SK-N-SH (cell line): ENCODE data around the gene STK16. TPM values are rescaled to one million over a fixed set of nuclear protein-coding genes. Genes with fewer than 3 reads are reported as not detected.

Experiments
- CTCF ChIA-PET: fragments of 300-600, 350-600 bp; formaldehyde crosslinking; extraction: SDS; loops from one replicate; lab custom pipeline; 2021; lab: Yijun Ruan, JAX
- POLR2A ChIA-PET: fragments of 350-600 bp; sonication (Branson Sonifier 250); formaldehyde crosslinking; extraction: SDS; loops from one replicate; lab custom pipeline; 2020; ENCODE audit warnings: antibody characterized with exemption, inconsistent platforms; lab: Yijun Ruan, JAX
- DNase-seq: peaks from one replicate; pipeline ENCODE4 v3.0.0; 2012
- H2AFZ ChIP-seq: fragments of 200-600 bp; sonication (generic); 2 replicates; pipeline ENCODE4 v1.8.1; 2016; ENCODE audit warnings: antibody characterized with exemption, mild to moderate bottlenecking, low read depth
- H3F3A ChIP-seq: fragments of 200-600 bp; sonication (generic); replicated peaks from 2 replicates; pipeline ENCODE3; 2016; ENCODE audit warnings: antibody characterized with exemption, mild to moderate bottlenecking; ENCODE audit not compliant: insufficient read depth
- H3K27ac ChIP-seq, 2 experiments: fragments of 200-500 bp in 1 of 2; fragments of 200-600 bp in 1 of 2; sonication (Bioruptor generic) in 1 of 2; sonication (generic), shearing (Covaris generic) in 1 of 2; 2 replicates each; pipeline versions ENCODE4 v1.5.1 to v1.6.1; 2014 to 2016; ENCODE audit warnings: low read depth in 2 of 2, inconsistent platforms in 1 of 2, low read length in 1 of 2, mild to moderate bottlenecking in 1 of 2, mixed read lengths in 1 of 2
- H3K27me3 ChIP-seq: fragments of 200-600 bp; sonication (generic), shearing (Covaris generic); 2 replicates; pipeline ENCODE4 v1.6.1; 2016; ENCODE audit warnings: mixed run types; ENCODE audit not compliant: insufficient read depth
- H3K36me3 ChIP-seq, 2 experiments: fragments of 200-500 bp in 1 of 2; fragments of 200-600 bp in 1 of 2; sonication (Bioruptor generic) in 1 of 2; sonication (generic) in 1 of 2; replicated peaks in 1 of 2; 2 replicates each; pipeline versions ENCODE3 to v1.5.1; 2014 to 2016; ENCODE audit warnings: low read length in 1 of 2, mild to moderate bottlenecking in 1 of 2; ENCODE audit not compliant: insufficient read depth in 2 of 2, control insufficient read depth in 1 of 2
- H3K4me1 ChIP-seq, 2 experiments: fragments of 200-500 bp in 1 of 2; fragments of 200-600 bp in 1 of 2; sonication (Bioruptor generic) in 1 of 2; sonication (generic), shearing (Covaris generic) in 1 of 2; 2 replicates each; pipeline versions ENCODE4 v1.5.1 to v1.6.1; 2014 to 2016; ENCODE audit warnings: low read depth in 1 of 2, low read length in 1 of 2, mixed run types in 1 of 2; ENCODE audit not compliant: insufficient read depth in 2 of 2, control insufficient read depth in 1 of 2
- H3K4me2 ChIP-seq: fragments of 200-600 bp; sonication (generic), shearing (Covaris generic); 2 replicates; pipeline ENCODE4 v1.6.1; 2017; ENCODE audit warnings: mixed run types
- H3K4me3 ChIP-seq, 2 experiments: fragments of 200-500 bp in 1 of 2; fragments of 200-600 bp in 1 of 2; sonication (Bioruptor generic) in 1 of 2; sonication (generic), shearing (Covaris generic) in 1 of 2; 2 replicates each; pipeline versions ENCODE4 v1.5.1 to v1.8.1; 2014 to 2016; ENCODE audit warnings: low read depth in 2 of 2, inconsistent platforms in 1 of 2, low read length in 1 of 2, mild to moderate bottlenecking in 1 of 2, mixed read lengths in 1 of 2, moderate library complexity in 1 of 2
- H3K79me2 ChIP-seq: fragments of 200-600 bp; sonication (generic); 2 replicates; pipeline ENCODE4 v1.8.1; 2017; ENCODE audit warnings: mild to moderate bottlenecking; ENCODE audit not compliant: insufficient read depth
- H3K9ac ChIP-seq: fragments of 200-600 bp; sonication (generic); 2 replicates; pipeline ENCODE4 v1.6.1; 2017; ENCODE audit warnings: mixed run types
- H3K9me2 ChIP-seq: fragments of 200-600 bp; sonication (generic); 2 replicates; pipeline ENCODE4 v1.6.1; 2017; ENCODE audit warnings: mixed run types
- H3K9me3 ChIP-seq: fragments of 200-600 bp; sonication (generic); 2 replicates; pipeline ENCODE4 v1.6.1; 2017; ENCODE audit warnings: mixed run types, mild to moderate bottlenecking, moderate library complexity
- H4K20me1 ChIP-seq: fragments of 200-600 bp; sonication (generic); 2 replicates; pipeline ENCODE4 v1.6.1; 2017; ENCODE audit warnings: mild to moderate bottlenecking, mixed run types; ENCODE audit not compliant: insufficient read depth
- CHD2 ChIP-seq: fragments of 150-350 bp; IDR thresholded peaks from 2 replicates; pipeline ENCODE4 v1.6.1; 2018; ENCODE audit warnings: low read length; ENCODE audit not compliant: partially characterized antibody
- ELF1 ChIP-seq: IDR thresholded peaks from 2 replicates; pipeline ENCODE4 v1.4.0; 2012
- EP300 ChIP-seq, 2 experiments: IDR thresholded peaks; 2 replicates each; pipeline versions ENCODE4 v1.4.0 to v1.6.1; 2012; ENCODE audit warnings: borderline replicate concordance in 1 of 2, low read depth in 1 of 2, low read length in 1 of 2
- FOXJ3 ChIP-seq: sonication (generic); formaldehyde crosslinking; IDR thresholded peaks from 2 replicates; pipeline ENCODE4 v1.5.1; 2020; ENCODE audit warnings: mild to moderate bottlenecking, missing genetic modification reagents
- FOXM1 ChIP-seq: IDR thresholded peaks from 2 replicates; pipeline ENCODE4 v1.4.0; 2012; ENCODE audit warnings: low read depth, mild to moderate bottlenecking
- GABPA ChIP-seq: IDR thresholded peaks from 2 replicates; pipeline ENCODE4 v1.4.0; 2012; ENCODE audit warnings: low read depth, mild to moderate bottlenecking
- GATA2 ChIP-seq: sonication (generic); formaldehyde crosslinking; IDR thresholded peaks from 2 replicates; pipeline ENCODE4 v1.5.0; 2020; ENCODE audit warnings: mild to moderate bottlenecking, missing genetic modification reagents
- MEF2A ChIP-seq: IDR thresholded peaks from 2 replicates; pipeline ENCODE4 v1.4.0; 2012; ENCODE audit warnings: low read depth, borderline replicate concordance
- MXI1 ChIP-seq: IDR thresholded peaks from 2 replicates; pipeline ENCODE4 v1.6.1; 2012; ENCODE audit warnings: mild to moderate bottlenecking, low read depth, low read length, improper control_type of control experiment
- PBX3 ChIP-seq: IDR thresholded peaks from 2 replicates; pipeline ENCODE4; 2012
- REST ChIP-seq: IDR thresholded peaks from 2 replicates; pipeline ENCODE4 v1.6.1; 2012; ENCODE audit warnings: mild to moderate bottlenecking, low read depth, low read length, moderate library complexity
- RFX5 ChIP-seq: IDR thresholded peaks from 2 replicates; pipeline ENCODE4 v1.6.1; 2012; ENCODE audit warnings: mild to moderate bottlenecking, improper control_type of control experiment, low read length
- RXRA ChIP-seq: IDR thresholded peaks from 2 replicates; pipeline ENCODE4 v1.4.0; 2012; ENCODE audit warnings: low read depth, mild to moderate bottlenecking, borderline replicate concordance
- SMC3 ChIP-seq: IDR thresholded peaks from 2 replicates; pipeline ENCODE4 v1.6.1; 2012; ENCODE audit warnings: low read depth, low read length, improper control_type of control experiment
- TAF1 ChIP-seq: IDR thresholded peaks from 2 replicates; pipeline ENCODE4 v1.6.1; 2012; ENCODE audit warnings: low read depth, mild to moderate bottlenecking, low read length, moderate library complexity, borderline replicate concordance
- TCF12 ChIP-seq: IDR thresholded peaks from 2 replicates; pipeline ENCODE4 v1.4.0; 2012
- USF2 ChIP-seq: fragments of 150-350 bp; IDR thresholded peaks from 2 replicates; pipeline ENCODE4 v1.6.1; 2017; ENCODE audit warnings: antibody characterized with exemption, low read length, low read depth, borderline replicate concordance
- YY1 ChIP-seq: IDR thresholded peaks from 2 replicates; pipeline ENCODE4 v1.4.0; 2012; ENCODE audit warnings: low read depth, mild to moderate bottlenecking
- WGBS: methylation state at CpG from one replicate; pipeline ENCODE4 v1.1.6; 2017; ENCODE audit warnings: low lambda C conversion rate; 5-methylcytosine and 5-hydroxymethylcytosine counted together
- polyA plus RNA-seq, 3 experiments: library from polyadenylated mRNA; depleted of rRNA; stranded (reverse); fragments of >200 nt; gene quantifications; 2 replicates each; pipeline ENCODE4 v1.2.3, GENCODE V29; 2012
- TF ChIP-seq, protein P1 (sequence below): fragments of 150-350 bp; IDR thresholded peaks from 2 replicates; pipeline ENCODE4 v1.6.1; 2016; ENCODE audit warnings: mild to moderate bottlenecking, low read depth, low read length
- TF ChIP-seq, protein P2 (sequence below): IDR thresholded peaks from 2 replicates; pipeline ENCODE4 v1.4.0; 2012; ENCODE audit warnings: low read depth, borderline replicate concordance

The STK16 gene
- polyA plus RNA-seq, 1 of the 3 experiments (the other 2 are of a cell fraction) = 57.6 TPM

- Histone ChIP-seq H3K79me2 (peaks cover 7% of the 10 kb centered on the region; the same call in 1 of the 2 replicates), H4K20me1 (no peaks in the 10 kb centered on the region), H3K9me2 (no peaks in the 10 kb centered on the region), H3K4me3 (no peak overlapping the region), H3K4me1 (peaks cover 11 to 14% of the 10 kb centered on the region in 2 experiments; a peak in 1 of 4 replicates), H3K9ac (no peak overlapping the region), H3K9me3 (no peaks in the 10 kb centered on the region), H2AFZ (no peak overlapping the region), H3K4me2 (no peak overlapping the region), H3K27me3 (no peaks in the 10 kb centered on the region), H3F3A (peaks cover 7% of the 10 kb centered on the region), H3K36me3 (peaks cover 14 to 37% of the 10 kb centered on the region in 2 experiments), H3K27ac (no peak overlapping the region)
- 90% methylated on average over 6 of the region's 16 CpGs for WGBS
- ChIA-PET POLR2A (interaction anchor here (1.0 kb wide), 1 partner anchor 33 kb away, joined by 3 read pairs; no protein-coding TSS in a partner anchor), CTCF (interaction anchor here (0.8 to 15.4 kb wide), 5 partner anchors 7 to 125 kb away, joined by 3 to 312 read pairs (median 6); partner anchors contain the start of gene NHEJ1)
- no peak for DNase-seq
- no peak for TF ChIP-seq PBX3
- TF ChIP-seq YY1 = no peak
- no peak for TF ChIP-seq TCF12
- TF ChIP-seq ELF1 = no peak
- no peak for TF ChIP-seq REST
- TF ChIP-seq SMC3 = no peak
- TF ChIP-seq FOXM1 = no peak
- TF ChIP-seq MEF2A = no peak
- TF ChIP-seq TAF1 = no peak
- TF ChIP-seq RXRA = no peak
- TF ChIP-seq GATA2 (CRISPR knock-in tag) = no peak
- TF ChIP-seq MXI1 = no peak
- TF ChIP-seq, protein P1, sequence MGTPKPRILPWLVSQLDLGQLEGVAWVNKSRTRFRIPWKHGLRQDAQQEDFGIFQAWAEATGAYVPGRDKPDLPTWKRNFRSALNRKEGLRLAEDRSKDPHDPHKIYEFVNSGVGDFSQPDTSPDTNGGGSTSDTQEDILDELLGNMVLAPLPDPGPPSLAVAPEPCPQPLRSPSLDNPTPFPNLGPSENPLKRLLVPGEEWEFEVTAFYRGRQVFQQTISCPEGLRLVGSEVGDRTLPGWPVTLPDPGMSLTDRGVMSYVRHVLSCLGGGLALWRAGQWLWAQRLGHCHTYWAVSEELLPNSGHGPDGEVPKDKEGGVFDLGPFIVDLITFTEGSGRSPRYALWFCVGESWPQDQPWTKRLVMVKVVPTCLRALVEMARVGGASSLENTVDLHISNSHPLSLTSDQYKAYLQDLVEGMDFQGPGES = no peak
- TF ChIP-seq USF2 = no peak
- no peak for TF ChIP-seq FOXJ3 (CRISPR knock-in tag)
- TF ChIP-seq, protein P2, sequence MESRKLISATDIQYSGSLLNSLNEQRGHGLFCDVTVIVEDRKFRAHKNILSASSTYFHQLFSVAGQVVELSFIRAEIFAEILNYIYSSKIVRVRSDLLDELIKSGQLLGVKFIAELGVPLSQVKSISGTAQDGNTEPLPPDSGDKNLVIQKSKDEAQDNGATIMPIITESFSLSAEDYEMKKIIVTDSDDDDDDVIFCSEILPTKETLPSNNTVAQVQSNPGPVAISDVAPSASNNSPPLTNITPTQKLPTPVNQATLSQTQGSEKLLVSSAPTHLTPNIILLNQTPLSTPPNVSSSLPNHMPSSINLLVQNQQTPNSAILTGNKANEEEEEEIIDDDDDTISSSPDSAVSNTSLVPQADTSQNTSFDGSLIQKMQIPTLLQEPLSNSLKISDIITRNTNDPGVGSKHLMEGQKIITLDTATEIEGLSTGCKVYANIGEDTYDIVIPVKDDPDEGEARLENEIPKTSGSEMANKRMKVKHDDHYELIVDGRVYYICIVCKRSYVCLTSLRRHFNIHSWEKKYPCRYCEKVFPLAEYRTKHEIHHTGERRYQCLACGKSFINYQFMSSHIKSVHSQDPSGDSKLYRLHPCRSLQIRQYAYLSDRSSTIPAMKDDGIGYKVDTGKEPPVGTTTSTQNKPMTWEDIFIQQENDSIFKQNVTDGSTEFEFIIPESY = no peak
- no peak for TF ChIP-seq EP300 (IDR thresholded peaks at IDR 0.05; ENCODE audit: borderline replicate concordance in 1 of 2, low read depth in 1 of 2, low read length in 1 of 2)
- TF ChIP-seq RFX5 = no peak
- TF ChIP-seq CHD2 = no peak
- no peak for TF ChIP-seq GABPA
Observed at GRCh38 chr2:219284501-219285372, 39.5 kb downstream of the STK16 start.
